Measurements from ENCODE around the gene RPTOR.

Gene RPTOR

GRCh38 chr17:80639658-80640057 lies 95.0 kb downstream of the RPTOR start:
- no peak for TF ChIP-seq CTCF (IDR thresholded peaks at IDR 0.05; ENCODE audit: low read depth, low read length)
- no peak for DNase-seq (ENCODE audit: low read depth in 2 of 2)
- H3K4me3 ChIP-seq (replicated peaks in 1 of 2; ENCODE audit: low read depth in 2 of 2, low read length in 2 of 2), result no peak overlapping the region

- H3K4me3 ChIP-seq (replicated peaks in 1 of 2; ENCODE audit: low read depth in 2 of 2, low read length in 2 of 2), result no peak overlapping the region
- no peak for DNase-seq (ENCODE audit: low read depth in 2 of 2)
- no peak for TF ChIP-seq CTCF (IDR thresholded peaks at IDR 0.05; ENCODE audit: low read depth, low read length)
Observed at GRCh38 chr17:80640366-80641084, 95.9 kb downstream of the RPTOR start.

GRCh38 chr17:80643326-80644099 lies 98.9 kb downstream of the RPTOR start:
- no peak for TF ChIP-seq CTCF (IDR thresholded peaks at IDR 0.05; ENCODE audit: low read depth, low read length)
- H3K4me3 ChIP-seq (replicated peaks in 1 of 2; ENCODE audit: low read depth in 2 of 2, low read length in 2 of 2), result no peak overlapping the region

GRCh38 chr17:80644536-80644935 lies 99.9 kb downstream of the RPTOR start:
- DNase-seq (ENCODE audit: low read depth in 2 of 2), result no peak
- no peak for TF ChIP-seq CTCF (IDR thresholded peaks at IDR 0.05; ENCODE audit: low read depth, low read length)
- no peak overlapping the region for H3K4me3 ChIP-seq (replicated peaks in 1 of 2; ENCODE audit: low read depth in 2 of 2, low read length in 2 of 2)

More at GRCh38 chr17:80643326-80644099, 98.9 kb downstream of the RPTOR start:
- DNase-seq (ENCODE audit: low read depth in 2 of 2), result no peak

- no peak for TF ChIP-seq CTCF (IDR thresholded peaks at IDR 0.05; ENCODE audit: low read depth, low read length)
- H3K4me3 ChIP-seq (replicated peaks in 1 of 2; ENCODE audit: low read depth in 2 of 2, low read length in 2 of 2), result no peak overlapping the region
- DNase-seq (ENCODE audit: low read depth in 2 of 2), result no peak
Observed at GRCh38 chr17:80645706-80646325, 101.2 kb downstream of the RPTOR start.

- H3K4me3 ChIP-seq (replicated peaks in 1 of 2; ENCODE audit: low read depth in 2 of 2, low read length in 2 of 2), result no peak overlapping the region
- no peak for DNase-seq (ENCODE audit: low read depth in 2 of 2)
- TF ChIP-seq CTCF (IDR thresholded peaks at IDR 0.05; ENCODE audit: low read depth, low read length), result no peak
Observed at GRCh38 chr17:80646328-80646727, 101.7 kb downstream of the RPTOR start.

All from cardiac fibroblast (primary cell).